PC-9 (cell line): ENCODE measurements around the gene KLRF1.

ENCODE experiments used
- EZH2 ChIP-seq: fragments of 200-600 bp; sonication (generic); IDR thresholded peaks from 2 replicates; pipeline ENCODE4 v1.8.0; 2017; ENCODE audit warnings: antibody characterized with exemption, low read depth
- TF ChIP-seq, protein P1 (sequence below): fragments of 200-600 bp; sonication (generic); conservative IDR thresholded peaks from 2 replicates; pipeline ENCODE4 v1.6.1; 2017; ENCODE audit warnings: mixed run types, antibody characterized with exemption, mild to moderate bottlenecking, moderate library complexity

- TF ChIP-seq EZH2, result no peak
- TF ChIP-seq, protein P1, sequence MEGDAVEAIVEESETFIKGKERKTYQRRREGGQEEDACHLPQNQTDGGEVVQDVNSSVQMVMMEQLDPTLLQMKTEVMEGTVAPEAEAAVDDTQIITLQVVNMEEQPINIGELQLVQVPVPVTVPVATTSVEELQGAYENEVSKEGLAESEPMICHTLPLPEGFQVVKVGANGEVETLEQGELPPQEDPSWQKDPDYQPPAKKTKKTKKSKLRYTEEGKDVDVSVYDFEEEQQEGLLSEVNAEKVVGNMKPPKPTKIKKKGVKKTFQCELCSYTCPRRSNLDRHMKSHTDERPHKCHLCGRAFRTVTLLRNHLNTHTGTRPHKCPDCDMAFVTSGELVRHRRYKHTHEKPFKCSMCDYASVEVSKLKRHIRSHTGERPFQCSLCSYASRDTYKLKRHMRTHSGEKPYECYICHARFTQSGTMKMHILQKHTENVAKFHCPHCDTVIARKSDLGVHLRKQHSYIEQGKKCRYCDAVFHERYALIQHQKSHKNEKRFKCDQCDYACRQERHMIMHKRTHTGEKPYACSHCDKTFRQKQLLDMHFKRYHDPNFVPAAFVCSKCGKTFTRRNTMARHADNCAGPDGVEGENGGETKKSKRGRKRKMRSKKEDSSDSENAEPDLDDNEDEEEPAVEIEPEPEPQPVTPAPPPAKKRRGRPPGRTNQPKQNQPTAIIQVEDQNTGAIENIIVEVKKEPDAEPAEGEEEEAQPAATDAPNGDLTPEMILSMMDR, result peak; percentile 83
Observed at GRCh38 chr12:9813821-9814798, 13.2 kb upstream of the KLRF1 start.
